Measurements from ENCODE around the gene PKMYT1.

DNA sequence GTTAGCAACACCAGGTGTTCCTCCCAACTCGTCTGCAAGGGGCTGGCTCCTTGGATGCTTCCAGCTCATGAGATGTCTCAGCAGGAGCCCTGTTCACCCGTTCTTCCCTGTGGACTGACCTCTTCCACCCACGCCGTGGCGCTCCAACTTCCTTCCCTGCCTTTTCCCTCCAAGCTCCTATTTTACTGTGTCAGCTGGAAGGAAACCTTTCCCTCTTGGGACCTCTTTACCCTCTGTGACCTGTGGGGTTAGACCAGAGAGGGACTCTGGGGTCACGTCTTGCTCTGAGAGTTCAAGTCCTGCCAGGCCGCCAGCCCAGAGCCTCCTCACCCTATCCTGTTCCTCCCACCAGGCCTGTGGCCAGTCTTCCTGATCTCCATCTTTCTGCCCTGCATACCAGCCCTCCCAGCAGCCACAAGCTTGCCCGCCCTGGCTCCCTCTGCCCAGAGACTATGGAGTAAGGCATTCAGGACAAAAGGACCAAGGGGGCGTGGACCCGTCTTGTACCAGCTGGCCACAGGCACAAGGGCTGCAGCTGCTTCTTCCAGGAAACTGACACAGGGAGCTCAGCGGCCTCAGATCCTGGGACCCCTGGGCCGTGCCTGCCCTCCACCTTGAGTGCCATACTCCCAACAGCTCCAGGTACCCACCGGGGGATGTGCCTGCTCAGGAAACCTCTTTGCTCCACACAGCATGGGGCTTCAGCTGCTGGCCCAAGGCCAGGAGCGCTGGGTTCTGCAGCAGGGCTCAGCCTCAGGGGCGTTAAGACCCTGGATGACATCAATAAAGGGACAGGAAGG, 8.1 kb downstream of the PKMYT1 start:
- TF ChIP-seq EZH2phosphoT487 (IDR thresholded peaks at IDR 0.05; ENCODE audit: borderline replicate concordance) (no peak), CTCF (conservative IDR thresholded peaks at IDR 0.05; ENCODE audit: low read length) (no peak)
